ENCODE measurements around the gene COL4A2.

DNA sequence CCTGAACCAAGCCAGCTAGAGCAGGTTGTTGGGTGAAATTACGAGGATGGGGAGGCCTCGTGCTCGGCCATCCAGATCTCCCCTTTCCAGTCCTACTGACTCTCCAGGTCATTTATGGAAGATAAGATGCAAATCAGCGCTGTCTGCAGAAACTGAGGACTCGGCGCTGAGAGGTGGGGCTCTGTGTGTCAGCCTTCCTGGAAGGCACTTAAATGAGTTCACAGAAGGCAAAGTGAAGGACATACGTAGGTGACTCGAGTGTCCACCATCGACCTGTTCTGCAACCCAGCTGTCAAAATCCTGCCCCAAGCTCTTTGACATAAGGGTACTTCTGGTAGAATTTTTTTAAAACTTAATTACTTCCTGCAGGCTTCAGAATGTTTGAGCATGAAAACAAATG lies 168.0 kb downstream of the COL4A2 start:
- TF ChIP-seq, protein P1, sequence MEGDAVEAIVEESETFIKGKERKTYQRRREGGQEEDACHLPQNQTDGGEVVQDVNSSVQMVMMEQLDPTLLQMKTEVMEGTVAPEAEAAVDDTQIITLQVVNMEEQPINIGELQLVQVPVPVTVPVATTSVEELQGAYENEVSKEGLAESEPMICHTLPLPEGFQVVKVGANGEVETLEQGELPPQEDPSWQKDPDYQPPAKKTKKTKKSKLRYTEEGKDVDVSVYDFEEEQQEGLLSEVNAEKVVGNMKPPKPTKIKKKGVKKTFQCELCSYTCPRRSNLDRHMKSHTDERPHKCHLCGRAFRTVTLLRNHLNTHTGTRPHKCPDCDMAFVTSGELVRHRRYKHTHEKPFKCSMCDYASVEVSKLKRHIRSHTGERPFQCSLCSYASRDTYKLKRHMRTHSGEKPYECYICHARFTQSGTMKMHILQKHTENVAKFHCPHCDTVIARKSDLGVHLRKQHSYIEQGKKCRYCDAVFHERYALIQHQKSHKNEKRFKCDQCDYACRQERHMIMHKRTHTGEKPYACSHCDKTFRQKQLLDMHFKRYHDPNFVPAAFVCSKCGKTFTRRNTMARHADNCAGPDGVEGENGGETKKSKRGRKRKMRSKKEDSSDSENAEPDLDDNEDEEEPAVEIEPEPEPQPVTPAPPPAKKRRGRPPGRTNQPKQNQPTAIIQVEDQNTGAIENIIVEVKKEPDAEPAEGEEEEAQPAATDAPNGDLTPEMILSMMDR (optimal IDR thresholded peaks at IDR 0.05 in 1 of 3, IDR thresholded peaks at IDR 0.05 in 1 of 3, conservative IDR thresholded peaks at IDR 0.05 in 1 of 3; ENCODE audit: extremely low read depth in 1 of 3, insufficient read depth in 2 of 3, low read length in 3 of 3), result no peak
- no peak for TF ChIP-seq EZH2 (IDR thresholded peaks at IDR 0.05; ENCODE audit: low read length)

Data from keratinocyte (primary cell).